Measurements from ENCODE around the gene ZNF85. TPM values are rescaled to one million over a fixed set of nuclear protein-coding genes. Genes with fewer than 3 reads are reported as not detected.

The ZNF85 gene
- total RNA-seq, 1 experiment from 2014 or later: 4.9 TPM

GRCh38 chr19:20999731-21000352, 76.8 kb downstream of the ZNF85 start:
- ChIA-PET POLR2A (interaction anchor here (0.5 kb wide), 1 partner anchor 138 kb away, joined by 3 read pairs; no protein-coding TSS in a partner anchor), CTCF (interaction anchor here (0.6 to 0.7 kb wide), 2 partner anchors 16 to 1617 kb away, joined by 3 read pairs; no protein-coding TSS in a partner anchor)
- Mint-ChIP-seq H3K27ac (ENCODE audit: low read depth, unreplicated experiment) (no peak overlapping the region), H3K9me3 (ENCODE audit: unreplicated experiment) (peaks cover 12% of the 10 kb centered on the region), H3K4me1 (ENCODE audit: insufficient read depth, unreplicated experiment) (no peaks in the 10 kb centered on the region), H3K4me3 (ENCODE audit: unreplicated experiment) (no peak overlapping the region), H3K27me3 (ENCODE audit: insufficient read depth, unreplicated experiment) (no peaks in the 10 kb centered on the region), H3K36me3 (ENCODE audit: insufficient read depth, unreplicated experiment) (no peaks in the 10 kb centered on the region)
- no peak for DNase-seq (ENCODE audit: unreplicated experiment)
- no peak for TF ChIP-seq CTCF (IDR thresholded peaks at IDR 0.05; ENCODE audit: unreplicated experiment)
- no TSS peak for BruUV-seq (replicated peaks)
- intact Hi-C loops (cut with micrococcal nuclease): no loop called here

Other genes with a start within 250 kb of the ZNF85 start
- 2.1 and 2.4 TPM in 2 replicates for gene ZNF66, start 146.9 kb upstream of the ZNF85 start, total RNA-seq (2022)
- gene ZNF430, start 97.4 kb downstream of the ZNF85 start, total RNA-seq (2022): 12.9 and 13.9 TPM in 2 replicates
- 10.0 and 11.0 TPM in 2 replicates for gene ZNF714, start 159.0 kb downstream of the ZNF85 start, total RNA-seq (2022)
- 17.2 and 22.1 TPM in 2 replicates for gene ZNF431, start 218.8 kb downstream of the ZNF85 start, total RNA-seq (2022)

Measured in MCF 10A (cell line).